ENCODE data around the gene SEC14L3. TPM values are rescaled to one million over a fixed set of nuclear protein-coding genes. Genes with fewer than 3 reads are reported as not detected.
"Not testable (repeated sequence)": the region's sequence is repeated elsewhere in the genome, so short reads cannot be mapped to it uniquely, and the experiment has no call there.

The SEC14L3 gene
- total RNA-seq, 3 donors from 2014 or later, result not detected

DNA sequence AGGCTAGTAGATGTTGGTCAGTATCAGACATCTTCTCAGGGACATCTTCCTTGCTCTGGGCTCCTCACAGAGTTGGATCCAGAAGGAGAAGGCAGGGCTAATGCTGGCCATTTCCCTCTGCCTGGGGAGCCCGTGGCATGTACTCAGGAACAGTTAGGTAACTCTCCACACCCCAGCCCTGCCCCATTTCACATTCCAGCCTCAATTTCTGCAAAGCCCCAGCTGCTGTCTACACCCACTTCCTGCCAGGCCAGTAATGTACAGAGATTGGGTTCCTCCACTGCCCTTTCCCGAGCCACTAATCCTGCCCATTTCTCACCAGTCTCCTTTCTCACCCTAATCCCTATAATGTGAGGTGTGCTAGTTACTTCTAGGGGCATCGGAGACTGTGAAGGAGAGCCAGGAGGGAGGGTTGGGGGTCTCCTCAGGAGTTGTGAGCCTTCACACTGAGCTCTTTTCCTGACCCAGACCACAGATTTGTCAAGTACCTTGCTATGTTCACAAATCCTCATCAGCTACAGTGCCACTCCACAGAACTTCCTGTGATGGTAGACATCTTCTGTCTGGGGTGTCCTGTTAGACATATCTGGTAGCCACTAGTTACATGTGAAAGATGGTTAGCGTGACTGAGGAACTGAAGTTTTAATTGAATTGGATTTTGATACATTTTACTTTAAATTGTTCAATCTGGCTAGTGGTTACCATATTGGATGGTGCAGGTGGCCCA lies 1.3 kb upstream of the SEC14L3 start:
- Mint-ChIP-seq H3K4me3 (no peak overlapping the region), H3K27me3 (ENCODE audit: low read depth) (peaks cover 28% of the 10 kb centered on the region), H3K9me3 (no peaks in the 10 kb centered on the region), H3K36me3 (ENCODE audit: insufficient read depth) (no peaks in the 10 kb centered on the region), H3K4me1 (ENCODE audit: low read depth) (peaks cover 15% of the 10 kb centered on the region)
- ATAC-seq (no peak), DNase-seq (no peak)

DNA sequence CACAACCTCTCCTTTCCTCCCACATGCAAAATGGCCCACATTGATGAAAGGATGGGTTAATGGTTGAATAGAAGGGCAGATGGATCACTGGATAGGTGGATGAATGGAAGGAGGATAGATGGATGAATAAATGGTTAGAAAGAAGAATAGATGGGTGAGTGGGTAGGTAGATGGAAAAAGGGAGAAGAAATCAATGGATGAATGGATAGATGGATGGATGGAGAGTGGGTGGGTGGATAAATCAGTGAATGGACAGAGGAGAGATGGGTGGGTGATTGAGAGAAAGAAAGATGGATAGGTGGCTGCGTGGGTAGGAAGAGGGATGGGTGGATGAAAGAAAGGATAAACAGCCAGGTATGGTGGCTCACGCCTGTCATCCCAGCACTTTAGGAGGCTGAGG lies 1.2 kb downstream of the SEC14L3 start:
- H3K4me3 Mint-ChIP-seq, result no peak overlapping the region
- no peaks in the 10 kb centered on the region for H3K9me3 Mint-ChIP-seq
- peaks cover 15% of the 10 kb centered on the region for H3K4me1 Mint-ChIP-seq (ENCODE audit: low read depth)
- DNase-seq, result no peak
- no peak for ATAC-seq
- no peaks in the 10 kb centered on the region for H3K36me3 Mint-ChIP-seq (ENCODE audit: insufficient read depth)
- H3K27me3 Mint-ChIP-seq (ENCODE audit: low read depth), result peaks cover 19% of the 10 kb centered on the region

DNA sequence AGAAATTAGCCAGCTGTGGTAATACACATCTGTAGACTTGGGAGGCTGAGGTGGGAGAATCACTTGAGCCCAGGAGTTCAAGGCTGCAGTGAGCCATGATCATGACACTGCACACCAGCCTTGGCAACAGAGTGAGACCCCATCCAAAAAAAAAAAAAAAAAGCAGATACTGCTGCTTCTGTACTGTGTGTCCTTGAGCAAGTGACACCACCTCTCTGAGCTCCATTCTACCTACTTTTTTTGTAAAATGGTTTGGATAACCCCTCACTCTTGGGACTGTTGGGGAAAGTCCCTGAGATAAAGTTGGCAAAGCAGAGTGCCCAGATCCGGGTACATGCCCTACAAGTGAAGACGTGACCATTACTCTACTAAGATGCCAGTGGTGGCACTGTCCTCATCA lies 2.7 kb downstream of the SEC14L3 start:
- H3K9me3 Mint-ChIP-seq, result peaks cover 5% of the 10 kb centered on the region
- ATAC-seq, result no peak

DNA sequence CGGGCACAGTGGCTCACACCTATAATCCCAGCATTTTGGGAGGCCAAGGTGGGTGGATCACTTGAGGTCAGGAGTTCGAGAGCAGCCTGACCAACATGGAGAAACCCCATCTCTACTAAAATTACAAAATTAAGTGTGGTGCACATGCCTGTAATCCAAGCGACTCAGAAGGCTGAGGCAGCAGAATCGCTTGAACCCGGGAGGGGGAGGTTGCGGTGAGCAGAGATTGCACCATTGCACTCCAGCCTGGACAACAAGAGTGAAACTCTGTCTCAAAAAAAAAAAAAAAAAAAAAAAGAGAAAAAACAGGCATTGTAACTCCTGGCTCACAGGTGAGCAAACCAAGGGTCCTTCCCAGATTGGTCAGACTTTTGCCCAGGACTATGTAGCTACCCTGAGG lies 11.3 kb downstream of the SEC14L3 start:
- not testable (repeated sequence) for H3K4me3 Mint-ChIP-seq; DNase-seq; H3K4me1 Mint-ChIP-seq (ENCODE audit: low read depth); H3K36me3 Mint-ChIP-seq (ENCODE audit: insufficient read depth); ATAC-seq; H3K9me3 Mint-ChIP-seq
- peaks cover 34% of the 10 kb centered on the region for H3K27me3 Mint-ChIP-seq (ENCODE audit: low read depth)

More for the DNA sequence above, 2.7 kb downstream of the SEC14L3 start:
- Mint-ChIP-seq H3K4me3 (no peak overlapping the region), H3K4me1 (ENCODE audit: low read depth) (peaks cover 12% of the 10 kb centered on the region), H3K36me3 (ENCODE audit: insufficient read depth) (no peaks in the 10 kb centered on the region), H3K27me3 (ENCODE audit: low read depth) (peaks cover 27% of the 10 kb centered on the region)
- DNase-seq, result no peak

DNA sequence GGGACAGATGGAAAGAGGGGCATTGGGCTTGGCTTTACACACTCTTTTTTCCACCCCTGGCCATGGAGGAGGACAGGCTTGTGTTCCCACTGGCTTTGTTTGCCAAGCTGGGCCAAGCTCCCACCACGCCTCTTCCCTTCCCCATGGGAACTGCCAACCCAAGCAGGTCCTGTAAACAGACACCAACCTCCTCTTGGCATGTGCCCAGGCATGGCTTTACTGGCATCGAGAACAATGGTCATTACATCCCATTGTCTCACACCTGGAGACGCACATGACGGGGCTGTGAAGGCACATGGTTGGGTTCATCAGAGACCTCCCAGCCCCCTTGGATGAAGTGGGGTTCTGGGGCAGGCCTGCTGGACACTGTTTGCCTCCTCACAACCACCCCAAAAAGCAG lies 11.7 kb downstream of the SEC14L3 start:
- no peak for DNase-seq
- Mint-ChIP-seq H3K36me3 (ENCODE audit: insufficient read depth) (no peaks in the 10 kb centered on the region), H3K9me3 (peaks cover 4% of the 10 kb centered on the region), H3K4me3 (no peak overlapping the region), H3K4me1 (ENCODE audit: low read depth) (no peaks in the 10 kb centered on the region), H3K27me3 (ENCODE audit: low read depth) (peaks cover 31% of the 10 kb centered on the region)
- no peak for ATAC-seq

DNA sequence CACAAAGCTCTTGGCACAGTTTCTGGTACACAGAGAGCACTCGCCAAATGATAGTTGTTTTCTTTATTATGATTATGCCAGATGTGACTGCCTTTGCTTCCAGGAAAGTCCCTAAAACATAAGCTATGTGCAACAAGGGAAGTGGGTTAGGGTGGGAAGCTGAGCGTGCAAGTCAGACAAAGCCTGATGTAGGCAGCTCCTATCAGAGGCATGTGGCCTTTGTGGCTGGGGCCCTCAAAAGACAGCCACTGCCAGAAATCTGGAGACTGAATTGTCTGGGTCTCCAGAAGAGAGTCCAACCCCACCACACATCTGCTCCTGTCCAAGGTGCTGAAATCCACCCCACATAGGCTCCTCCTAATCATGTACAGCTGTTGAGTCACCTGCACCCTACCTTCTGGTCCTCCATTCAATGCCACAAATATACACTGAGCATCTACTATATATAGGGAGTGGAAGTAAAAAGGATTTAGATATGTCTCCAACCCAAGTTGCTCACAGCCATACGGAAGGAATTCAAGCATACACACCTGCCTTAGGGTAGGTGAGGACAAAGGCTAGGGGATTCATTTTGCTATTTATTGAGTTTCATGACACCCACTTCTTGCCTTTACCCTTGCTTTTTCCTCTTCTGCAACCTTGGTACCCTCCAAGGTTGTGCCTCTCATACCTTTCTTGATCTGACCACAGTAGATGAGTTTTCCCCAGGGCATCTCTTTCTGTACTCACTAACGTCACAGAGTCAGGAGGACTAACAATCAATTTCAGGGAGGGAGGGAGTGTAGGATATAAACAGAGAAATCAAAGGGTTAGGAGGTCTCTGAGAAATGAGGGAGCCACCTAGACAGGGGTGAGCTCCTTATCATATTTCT lies 12.4 kb downstream of the SEC14L3 start:
- H3K9me3 Mint-ChIP-seq, result no peaks in the 10 kb centered on the region
- no peaks in the 10 kb centered on the region for H3K36me3 Mint-ChIP-seq (ENCODE audit: insufficient read depth)
- no peak for DNase-seq
- H3K27me3 Mint-ChIP-seq (ENCODE audit: low read depth), result peaks cover 24% of the 10 kb centered on the region
- H3K4me1 Mint-ChIP-seq (ENCODE audit: low read depth), result no peaks in the 10 kb centered on the region
- ATAC-seq, result no peak
- H3K4me3 Mint-ChIP-seq, result no peak overlapping the region

DNA sequence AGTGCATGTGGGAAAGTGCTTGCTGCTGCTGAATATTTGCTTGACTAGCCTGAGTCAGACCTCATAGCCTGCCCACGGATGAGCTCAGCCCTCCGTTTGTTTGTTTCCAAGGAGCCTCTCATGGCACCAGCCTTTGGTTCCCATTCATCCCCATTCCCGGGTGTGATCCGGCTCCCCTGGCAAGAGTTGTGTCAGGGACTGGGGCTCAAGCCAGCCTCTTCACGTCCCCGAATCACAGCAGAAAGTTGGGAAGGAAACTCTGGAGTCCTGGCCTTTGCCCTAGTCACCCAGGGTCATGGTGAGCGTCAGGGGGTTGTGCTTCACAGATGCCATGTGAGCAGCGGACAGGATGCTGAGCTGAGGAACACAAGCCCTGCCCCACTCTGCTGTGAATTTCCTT lies 13.8 kb downstream of the SEC14L3 start:
- ATAC-seq, result no peak
- DNase-seq, result no peak
- Mint-ChIP-seq H3K36me3 (ENCODE audit: insufficient read depth) (no peaks in the 10 kb centered on the region), H3K27me3 (ENCODE audit: low read depth) (peaks cover 24% of the 10 kb centered on the region), H3K4me1 (ENCODE audit: low read depth) (no peaks in the 10 kb centered on the region), H3K4me3 (no peak overlapping the region), H3K9me3 (no peaks in the 10 kb centered on the region)

DNA sequence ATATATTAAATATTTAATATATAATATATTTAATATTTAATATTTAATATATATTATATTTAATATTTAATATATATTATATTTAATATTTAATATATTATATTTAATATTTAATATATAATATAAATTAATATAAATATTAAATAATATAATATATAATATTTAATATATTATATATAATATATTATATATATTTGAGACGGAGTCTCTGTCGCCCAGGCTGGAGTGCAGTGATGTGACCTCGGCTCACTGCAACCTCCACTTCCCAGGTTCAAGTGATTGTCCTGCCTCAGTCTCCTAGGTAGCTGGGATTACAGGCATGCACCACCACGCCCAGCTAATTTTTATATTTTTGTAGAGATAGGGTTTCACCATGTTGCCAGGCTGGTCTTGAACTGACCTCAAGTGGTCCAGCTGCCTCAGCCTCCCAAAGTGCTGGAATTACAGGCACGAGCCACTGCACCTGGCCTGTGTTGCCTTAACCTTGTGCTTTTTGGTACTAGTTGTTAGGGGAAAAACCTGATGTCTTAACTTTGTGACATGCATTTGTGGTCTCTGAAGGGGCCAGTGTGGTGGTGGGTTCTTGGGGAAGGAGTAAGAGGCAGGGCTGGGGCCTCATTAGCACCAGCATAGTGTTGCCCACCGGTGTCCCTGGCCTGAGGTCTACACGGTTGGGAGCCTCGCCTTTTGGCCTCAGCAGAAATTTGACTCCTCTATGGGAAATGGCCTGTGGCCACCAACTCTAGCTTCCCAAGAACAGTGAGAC lies 16.6 kb downstream of the SEC14L3 start:
- DNase-seq (no peak), ATAC-seq (no peak)
- H3K9me3 Mint-ChIP-seq, result no peaks in the 10 kb centered on the region
- H3K27me3 Mint-ChIP-seq (ENCODE audit: low read depth), result peaks cover 33% of the 10 kb centered on the region
- no peaks in the 10 kb centered on the region for H3K4me1 Mint-ChIP-seq (ENCODE audit: low read depth)
- H3K36me3 Mint-ChIP-seq (ENCODE audit: insufficient read depth), result no peaks in the 10 kb centered on the region
- no peak overlapping the region for H3K4me3 Mint-ChIP-seq

DNA sequence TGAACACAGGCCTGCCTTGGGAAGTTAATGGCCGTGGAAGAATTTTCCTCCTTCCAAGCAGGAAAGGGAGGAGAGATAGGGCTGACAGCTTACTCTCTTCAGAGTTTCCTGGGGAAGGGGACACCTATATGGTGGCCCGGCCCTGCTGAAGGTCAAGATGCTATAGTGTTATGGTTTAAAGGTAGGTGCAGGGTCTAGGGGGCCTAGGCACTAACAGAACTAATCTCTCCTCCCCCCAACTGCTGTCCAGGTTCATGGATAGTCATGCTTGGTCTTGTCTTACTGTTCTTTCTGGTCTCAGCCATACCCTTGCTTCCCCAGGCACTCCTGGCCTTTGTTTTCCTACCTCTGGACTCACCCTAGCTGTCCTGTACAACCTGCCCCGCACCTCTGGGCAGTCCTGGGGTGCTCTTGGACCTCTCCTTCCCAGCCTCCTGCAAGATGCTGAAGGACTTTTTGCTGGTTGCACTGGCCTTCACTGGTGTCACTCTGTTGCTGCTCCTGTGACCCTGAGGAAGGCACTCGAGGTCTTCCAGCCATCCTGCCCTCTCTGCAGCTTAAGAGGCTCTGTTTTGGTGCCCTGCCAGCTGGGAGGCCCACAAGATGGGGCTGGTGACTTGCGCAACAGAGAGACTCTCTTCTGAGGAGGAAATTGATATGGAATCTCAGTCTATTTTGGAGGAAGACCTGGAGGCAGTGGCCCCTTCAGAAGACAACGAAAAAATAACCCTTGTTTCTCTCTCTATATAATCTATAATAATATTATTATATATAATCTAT lies 17.9 kb downstream of the SEC14L3 start:
- Mint-ChIP-seq H3K9me3 (no peaks in the 10 kb centered on the region), H3K36me3 (ENCODE audit: insufficient read depth) (no peaks in the 10 kb centered on the region), H3K4me3 (no peak overlapping the region), H3K4me1 (ENCODE audit: low read depth) (no peaks in the 10 kb centered on the region), H3K27me3 (ENCODE audit: low read depth) (peaks cover 34% of the 10 kb centered on the region)
- DNase-seq (no peak), ATAC-seq (no peak)

DNA sequence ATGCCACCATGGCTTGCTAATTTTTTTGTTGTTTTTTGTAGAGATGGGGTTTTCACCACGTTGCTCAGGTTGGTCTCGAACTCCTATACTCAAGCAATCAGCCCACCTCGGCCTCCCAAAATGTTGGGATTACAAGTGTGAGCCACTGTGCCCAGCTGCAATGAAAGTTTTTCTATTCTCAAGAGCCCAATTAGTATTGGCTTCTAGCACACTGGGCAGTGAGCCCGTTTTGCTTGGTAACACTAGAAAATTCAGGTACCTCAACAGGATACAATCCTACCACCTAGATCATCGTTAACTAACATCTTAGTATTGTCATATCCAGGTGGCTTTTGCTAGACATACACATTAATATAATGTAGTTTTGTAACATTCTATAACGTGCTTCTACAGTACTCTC lies 19.0 kb downstream of the SEC14L3 start:
- Mint-ChIP-seq H3K9me3 (no peaks in the 10 kb centered on the region), H3K4me1 (ENCODE audit: low read depth) (no peaks in the 10 kb centered on the region), H3K36me3 (ENCODE audit: insufficient read depth) (no peaks in the 10 kb centered on the region), H3K4me3 (no peak overlapping the region), H3K27me3 (ENCODE audit: low read depth) (peaks cover 34% of the 10 kb centered on the region)
- DNase-seq (no peak), ATAC-seq (no peak)

DNA sequence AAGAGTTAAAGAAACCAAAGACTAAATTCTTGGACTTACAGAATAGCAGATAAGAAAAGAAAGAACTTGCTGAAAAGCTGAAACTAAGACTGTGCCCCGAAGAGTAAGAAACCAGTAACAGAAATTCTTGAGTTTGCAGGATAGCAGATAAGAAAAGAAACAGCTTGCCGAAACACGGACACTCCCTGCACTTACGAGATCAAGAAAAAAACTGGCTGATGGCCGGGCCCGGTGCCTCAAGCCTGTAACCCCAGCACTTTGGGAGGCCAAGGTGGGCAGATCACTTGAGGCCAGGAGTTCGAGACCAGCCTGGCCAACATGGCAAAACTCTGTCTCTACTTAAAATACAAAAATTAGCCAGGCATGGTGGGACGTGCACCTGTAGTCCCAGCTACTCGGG lies 20.3 kb downstream of the SEC14L3 start:
- H3K27me3 Mint-ChIP-seq (ENCODE audit: low read depth), result peaks cover 38% of the 10 kb centered on the region
- not testable (repeated sequence) for DNase-seq; H3K9me3 Mint-ChIP-seq; H3K4me1 Mint-ChIP-seq (ENCODE audit: low read depth); H3K4me3 Mint-ChIP-seq; H3K36me3 Mint-ChIP-seq (ENCODE audit: insufficient read depth); ATAC-seq

DNA sequence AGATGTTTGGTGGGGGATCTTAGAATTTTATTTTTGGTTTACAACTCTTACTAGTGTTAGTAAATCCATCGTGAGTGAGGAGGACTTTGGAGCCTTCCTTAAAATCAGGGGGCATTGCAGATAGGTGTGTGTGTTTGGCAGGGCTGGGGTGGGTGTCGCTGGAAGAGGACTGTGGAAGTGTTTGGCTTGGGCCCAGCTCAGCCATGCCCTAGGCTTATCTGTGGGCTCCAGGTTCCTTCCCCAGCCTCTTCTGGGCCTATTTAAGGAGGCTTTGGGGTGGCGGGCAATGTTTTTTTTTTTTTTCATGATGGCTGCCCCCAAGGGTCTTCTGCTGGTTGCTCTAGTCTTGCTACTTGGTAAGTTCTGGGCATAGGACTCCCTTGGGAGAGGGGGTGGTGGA lies 24.2 kb downstream of the SEC14L3 start:
- DNase-seq, result no peak
- Mint-ChIP-seq H3K4me3 (no peak overlapping the region), H3K9me3 (no peaks in the 10 kb centered on the region), H3K4me1 (ENCODE audit: low read depth) (peaks cover 8% of the 10 kb centered on the region), H3K27me3 (ENCODE audit: low read depth) (peaks cover 52% of the 10 kb centered on the region), H3K36me3 (ENCODE audit: insufficient read depth) (no peaks in the 10 kb centered on the region)
- no peak for ATAC-seq

DNA sequence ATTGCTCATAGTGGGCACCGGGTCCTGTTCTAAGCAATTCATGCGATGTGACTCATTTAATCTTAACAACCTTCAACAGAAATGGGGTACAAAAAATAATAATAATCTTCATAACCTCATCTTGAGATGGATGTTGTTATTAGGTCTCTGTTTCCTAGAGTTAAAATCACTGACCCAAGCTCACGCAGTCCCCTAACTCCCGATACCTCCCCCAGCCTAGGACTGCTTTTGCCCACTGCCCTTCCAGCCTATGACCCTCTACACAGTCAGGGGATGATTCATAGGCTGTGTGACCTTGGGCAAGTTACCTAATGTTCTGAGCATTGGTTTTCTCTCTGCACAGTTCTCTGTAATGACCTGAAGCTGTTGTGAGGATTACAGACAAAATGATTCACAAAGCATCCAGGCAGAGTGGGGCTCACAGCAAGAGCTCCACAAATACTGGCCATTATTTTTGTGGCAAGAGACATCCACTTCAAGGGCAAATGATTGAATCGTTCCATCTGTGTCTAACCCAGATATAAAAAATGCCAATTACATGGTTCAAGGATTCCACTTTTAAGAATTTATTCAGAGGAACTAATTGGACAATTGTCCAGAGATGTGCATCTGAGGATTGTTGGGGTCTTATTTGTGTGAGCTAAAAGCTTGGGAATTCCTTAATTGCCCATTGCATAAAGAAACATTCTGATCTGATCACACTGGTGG lies 26.2 kb downstream of the SEC14L3 start:
- Mint-ChIP-seq H3K4me3 (no peak overlapping the region), H3K9me3 (no peaks in the 10 kb centered on the region), H3K36me3 (ENCODE audit: insufficient read depth) (no peaks in the 10 kb centered on the region), H3K4me1 (ENCODE audit: low read depth) (peaks cover 18% of the 10 kb centered on the region), H3K27me3 (ENCODE audit: low read depth) (peaks cover 48% of the 10 kb centered on the region)
- ATAC-seq, result no peak
- no peak for DNase-seq

Data from activated T-cell treated with anti-CD3 and anti-CD28 coated beads, Interleukin-2, amount 50 U/mL, for 4 hours (primary cell).